ENCODE data around the gene ORC6.

- no peak for TF ChIP-seq CTCF (IDR thresholded peaks at IDR 0.05; ENCODE audit: poor library complexity)
- TF ChIP-seq EZH2 (IDR thresholded peaks at IDR 0.05; ENCODE audit: borderline replicate concordance), result no peak
- TF ChIP-seq EZH2phosphoT487 (IDR thresholded peaks at IDR 0.05; ENCODE audit: low read depth, severe bottlenecking, unreplicated experiment), result no peak
Observed at GRCh38 chr16:46687486-46687885, 2.0 kb upstream of the ORC6 start.

Measured in hepatocyte (in vitro differentiated cells).